Panc1 (cell line): Measurements from ENCODE around the gene PLCG2. TPM values are rescaled to one million over a fixed set of nuclear protein-coding genes. Genes with fewer than 3 reads are reported as not detected.

Experiments
- ATAC-seq: fragments of 200-7000 bp; cut with Tn5 transposase; 2 replicates; pipeline ENCODE4 v1.9.1; 2020; ENCODE audit warnings: mild to moderate bottlenecking, moderate library complexity
- BruUV-seq: library from RNA; stranded (reverse); fragments of 400-500 nt; replicated peaks from 2 replicates; lab custom pipeline; 2021; lab: Mats Ljungman, UMichigan
- CTCF ChIA-PET: fragments of 300-600 bp; sonication (Branson Sonifier 250); formaldehyde crosslinking; loops from one replicate; lab custom pipeline; 2022; ENCODE audit warnings: antibody characterized with exemption; lab: Charles Lee
- POLR2A ChIA-PET: fragments of 300-600 bp; sonication (Branson Sonifier 250); formaldehyde crosslinking; loops from one replicate; lab custom pipeline; 2022; ENCODE audit warnings: antibody characterized with exemption; lab: Charles Lee
- DNase-seq: peaks from one replicate; pipeline ENCODE4 v3.0.0-alpha.2; 2010; ENCODE audit warnings: low read depth, low spot score
- H3K27ac ChIP-seq: 2 replicates; pipeline ENCODE4 v1.5.1; 2011; ENCODE audit warnings: mild to moderate bottlenecking, low read length, inconsistent platforms
- H3K27me3 ChIP-seq: fragments of 200-500 bp; sonication (Bioruptor generic); 2 replicates; pipeline ENCODE4 v1.6.0; 2014; ENCODE audit warnings: low read length, inconsistent platforms; ENCODE audit not compliant: control insufficient read depth, insufficient read depth
- H3K36me3 ChIP-seq: fragments of 200-500 bp; sonication (Bioruptor generic); 2 replicates; pipeline ENCODE4 v1.5.1; 2014; ENCODE audit warnings: inconsistent platforms, mild to moderate bottlenecking, low read length, moderate library complexity; ENCODE audit not compliant: control insufficient read depth, insufficient read depth
- H3K4me1 ChIP-seq: 2 replicates; pipeline ENCODE4 v1.5.1; 2011; ENCODE audit warnings: inconsistent platforms, mild to moderate bottlenecking, low read length, moderate library complexity; ENCODE audit not compliant: control insufficient read depth, insufficient read depth
- H3K4me3 ChIP-seq, 2 experiments: 2 replicates each; pipeline ENCODE4 v1.5.1; 2011 to 2012; ENCODE audit warnings: low read depth in 2 of 2, low read length in 2 of 2, mild to moderate bottlenecking in 2 of 2, inconsistent platforms in 1 of 2, moderate library complexity in 1 of 2
- H3K9me3 ChIP-seq: fragments of 200-500 bp; sonication (Bioruptor generic); 2 replicates; pipeline ENCODE4 v1.5.1; 2014; ENCODE audit warnings: low read depth, mild to moderate bottlenecking, inconsistent platforms, low read length, moderate library complexity; ENCODE audit not compliant: control insufficient read depth, insufficient read depth
- CTCF ChIP-seq: fragments of 450-650 bp; IDR thresholded peaks from 2 replicates; pipeline ENCODE4 v1.5.1; 2017; ENCODE audit warnings: mild to moderate bottlenecking
- POLR2AphosphoS5 ChIP-seq: IDR thresholded peaks from 2 replicates; pipeline ENCODE4 v1.6.1; 2012; ENCODE audit warnings: mild to moderate bottlenecking, low read depth, low read length, moderate library complexity
- REST ChIP-seq, 2 experiments: IDR thresholded peaks; 2 replicates each; pipeline ENCODE4 v1.6.1; 2011 to 2012; ENCODE audit warnings: low read depth in 2 of 2, control low read depth in 1 of 2, low read length in 1 of 2, mild to moderate bottlenecking in 1 of 2, moderate library complexity in 1 of 2; ENCODE audit not compliant: insufficient read depth in 1 of 2
- SIN3A ChIP-seq: IDR thresholded peaks from 2 replicates; pipeline ENCODE4 v1.6.1; 2012; ENCODE audit warnings: low read depth, mild to moderate bottlenecking, low read length, moderate library complexity, borderline replicate concordance; ENCODE audit not compliant: insufficient read depth
- TCF7L2 ChIP-seq: IDR thresholded peaks from 2 replicates; pipeline ENCODE4 v1.6.1; 2011; ENCODE audit warnings: mild to moderate bottlenecking, low read depth, low read length, inconsistent platforms
- in situ Hi-C: cut with HindIII; loops from 2 replicates; pipeline ENCODE4 v1.10.0; 2016; ENCODE audit warnings: low sequenced_read_pairs, low pct_unique_long_range_greater_than_20kb
- intact Hi-C: fragments of 100-400 bp; cut with micrococcal nuclease; formaldehyde crosslinking; loops from one replicate; pipeline ENCODE4 v1.10.0; 2022; ENCODE audit not compliant: unreplicated experiment
- total RNA-seq: library from RNA; stranded (reverse); gene quantifications from one replicate; pipeline ENCODE4 v1.2.1, GENCODE V29; 2021; ENCODE audit not compliant: unreplicated experiment

The PLCG2 gene
- total RNA-seq, 1 experiment from 2014 or later, result 10.8 TPM

- ATAC-seq, result no peak
- TF ChIP-seq TCF7L2 (no peak), SIN3A (no peak), POLR2AphosphoS5 (no peak), CTCF (no peak), REST (IDR thresholded peaks at IDR 0.05; ENCODE audit: insufficient read depth in 1 of 2, low read depth in 2 of 2, low read length in 1 of 2) (no peak)
Observed at GRCh38 chr16:81921843-81922584, 142.9 kb downstream of the PLCG2 start.

GRCh38 chr16:81923296-81923695 is 144.2 kb downstream of the PLCG2 start:
- POLR2A ChIA-PET, result no interaction called here
- Histone ChIP-seq H3K9me3 (no peaks in the 10 kb centered on the region), H3K4me1 (no peaks in the 10 kb centered on the region), H3K27me3 (no peaks in the 10 kb centered on the region), H3K4me3 (no peak overlapping the region), H3K36me3 (no peaks in the 10 kb centered on the region), H3K27ac (no peak overlapping the region)
- TF ChIP-seq REST (IDR thresholded peaks at IDR 0.05; ENCODE audit: insufficient read depth in 1 of 2, low read depth in 2 of 2, low read length in 1 of 2) (no peak), TCF7L2 (no peak), CTCF (no peak), POLR2AphosphoS5 (no peak), SIN3A (no peak)
- intact Hi-C loops, result no loop called here
- in situ Hi-C loops, result no loop called here
- no TSS peak for BruUV-seq
- ATAC-seq, result no peak
- no peak for DNase-seq
- CTCF ChIA-PET, result no interaction called here

More at GRCh38 chr16:81921843-81922584, 142.9 kb downstream of the PLCG2 start:
- ChIA-PET CTCF (no interaction called here), POLR2A (no interaction called here)
- H3K4me3 ChIP-seq, result no peak overlapping the region
- intact Hi-C loops (no loop called here), in situ Hi-C loops (no loop called here)
- no peak for DNase-seq
- H3K4me1 ChIP-seq, result no peaks in the 10 kb centered on the region
- H3K9me3 ChIP-seq, result no peaks in the 10 kb centered on the region
- no TSS peak for BruUV-seq
- H3K27ac ChIP-seq, result no peak overlapping the region
- no peaks in the 10 kb centered on the region for H3K27me3 ChIP-seq
- H3K36me3 ChIP-seq, result no peaks in the 10 kb centered on the region
